ENCODE data around the gene SERPIND1. TPM values are rescaled to one million over a fixed set of nuclear protein-coding genes. Genes with fewer than 3 reads are reported as not detected.
"Not testable (repeated sequence)": the region's sequence is repeated elsewhere in the genome, so short reads cannot be mapped to it uniquely, and the experiment has no call there.

SERPIND1 gene
- total and polyA plus RNA-seq, 2 donors from 2014 or later = not detected

GRCh38 chr22:20736891-20737290, 37.0 kb upstream of the SERPIND1 start:
- H3K9ac ChIP-seq (ENCODE audit: low read length in 3 of 3); H3K4me1 ChIP-seq (ENCODE audit: control insufficient read depth in 2 of 3, insufficient read depth in 2 of 3, low read depth in 1 of 3, low read length in 3 of 3); H3K4me3 ChIP-seq (ENCODE audit: low read length in 3 of 3); FAIRE-seq; H3K27ac ChIP-seq (ENCODE audit: low read depth in 2 of 2, low read length in 2 of 2); H3K27me3 ChIP-seq (ENCODE audit: control insufficient read depth, insufficient read depth, low read length); H3K9me3 ChIP-seq (ENCODE audit: control insufficient read depth in 2 of 3, insufficient read depth in 1 of 3, low read length in 3 of 3); intact Hi-C loops (cut with DNase I): not testable (repeated sequence)
- peak in 1 of 5 donors; percentile 44 for DNase-seq
- peaks cover 0 to 15% (median 0%) of the 10 kb centered on the region in 3 donors for H3K36me3 ChIP-seq (ENCODE audit: control insufficient read depth in 2 of 3, insufficient read depth in 3 of 3, low read length in 3 of 3)

GRCh38 chr22:20738394-20739089, 35.4 kb upstream of the SERPIND1 start:
- FAIRE-seq = no peak
- no peaks in the 10 kb centered on the region for H3K4me1 ChIP-seq (ENCODE audit: control insufficient read depth in 2 of 3, insufficient read depth in 2 of 3, low read depth in 1 of 3, low read length in 3 of 3)

GRCh38 chr22:20740222-20740951, 33.5 kb upstream of the SERPIND1 start:
- no peak for TF ChIP-seq CTCF (IDR thresholded peaks at IDR 0.05; ENCODE audit: borderline replicate concordance, extremely low read depth, insufficient read depth)
- Histone ChIP-seq H3K4me3 (ENCODE audit: low read length in 3 of 3) (no peak overlapping the region), H3K9ac (ENCODE audit: low read length in 3 of 3) (no peak overlapping the region), H3K27ac (ENCODE audit: low read depth in 2 of 2, low read length in 2 of 2) (no peak overlapping the region), H3K36me3 (ENCODE audit: control insufficient read depth in 2 of 3, insufficient read depth in 3 of 3, low read length in 3 of 3) (peaks cover 0 to 31% (median 2%) of the 10 kb centered on the region in 3 donors), H3K27me3 (ENCODE audit: control insufficient read depth, insufficient read depth, low read length) (no peaks in the 10 kb centered on the region), H3K9me3 (ENCODE audit: control insufficient read depth in 2 of 3, insufficient read depth in 1 of 3, low read length in 3 of 3) (no peaks in the 10 kb centered on the region), H3K4me1 (ENCODE audit: control insufficient read depth in 2 of 3, insufficient read depth in 2 of 3, low read depth in 1 of 3, low read length in 3 of 3) (no peaks in the 10 kb centered on the region)
- FAIRE-seq (no peak), DNase-seq (no peak)
- intact Hi-C loops (cut with DNase I) = no loop called here

More at GRCh38 chr22:20738394-20739089, 35.4 kb upstream of the SERPIND1 start:
- TF ChIP-seq CTCF (IDR thresholded peaks at IDR 0.05; ENCODE audit: borderline replicate concordance, extremely low read depth, insufficient read depth) = no peak
- peak in 1 of 5 donors; percentile 1 for DNase-seq
- Histone ChIP-seq H3K9me3 (ENCODE audit: control insufficient read depth in 2 of 3, insufficient read depth in 1 of 3, low read length in 3 of 3) (no peaks in the 10 kb centered on the region), H3K9ac (ENCODE audit: low read length in 3 of 3) (no peak overlapping the region), H3K4me3 (ENCODE audit: low read length in 3 of 3) (no peak overlapping the region), H3K27me3 (ENCODE audit: control insufficient read depth, insufficient read depth, low read length) (no peaks in the 10 kb centered on the region), H3K27ac (ENCODE audit: low read depth in 2 of 2, low read length in 2 of 2) (no peak overlapping the region), H3K36me3 (ENCODE audit: control insufficient read depth in 2 of 3, insufficient read depth in 3 of 3, low read length in 3 of 3) (peaks cover 0 to 26% (median 0%) of the 10 kb centered on the region in 3 donors)
- intact Hi-C loops (cut with DNase I) = no loop called here

GRCh38 chr22:20741008-20741633, 32.8 kb upstream of the SERPIND1 start:
- Histone ChIP-seq H3K36me3 (ENCODE audit: control insufficient read depth in 2 of 3, insufficient read depth in 3 of 3, low read length in 3 of 3) (peaks cover 2 to 34% (median 2%) of the 10 kb centered on the region in 3 donors), H3K4me1 (ENCODE audit: control insufficient read depth in 2 of 3, insufficient read depth in 2 of 3, low read depth in 1 of 3, low read length in 3 of 3) (no peaks in the 10 kb centered on the region), H3K27me3 (ENCODE audit: control insufficient read depth, insufficient read depth, low read length) (no peaks in the 10 kb centered on the region), H3K4me3 (ENCODE audit: low read length in 3 of 3) (no peak overlapping the region), H3K9me3 (ENCODE audit: control insufficient read depth in 2 of 3, insufficient read depth in 1 of 3, low read length in 3 of 3) (no peaks in the 10 kb centered on the region), H3K27ac (ENCODE audit: low read depth in 2 of 2, low read length in 2 of 2) (no peak overlapping the region), H3K9ac (ENCODE audit: low read length in 3 of 3) (no peak overlapping the region)
- FAIRE-seq (no peak), DNase-seq (peak in 1 of 5 donors; percentile 48)
- intact Hi-C loops (cut with DNase I) = no loop called here
- TF ChIP-seq CTCF (IDR thresholded peaks at IDR 0.05; ENCODE audit: borderline replicate concordance, extremely low read depth, insufficient read depth) = no peak
